22Rv1 (cell line): ENCODE data around the gene DGKI.

Experiments
- CTCF ChIP-seq: fragments of 450-650 bp; IDR thresholded peaks from 2 replicates; pipeline ENCODE4 v1.5.1; 2017; ENCODE audit warnings: mild to moderate bottlenecking
- ZFX ChIP-seq: fragments of 450-650 bp; IDR thresholded peaks from 2 replicates; pipeline ENCODE4 v1.6.1; 2017; ENCODE audit warnings: antibody characterized with exemption, borderline replicate concordance

DNA sequence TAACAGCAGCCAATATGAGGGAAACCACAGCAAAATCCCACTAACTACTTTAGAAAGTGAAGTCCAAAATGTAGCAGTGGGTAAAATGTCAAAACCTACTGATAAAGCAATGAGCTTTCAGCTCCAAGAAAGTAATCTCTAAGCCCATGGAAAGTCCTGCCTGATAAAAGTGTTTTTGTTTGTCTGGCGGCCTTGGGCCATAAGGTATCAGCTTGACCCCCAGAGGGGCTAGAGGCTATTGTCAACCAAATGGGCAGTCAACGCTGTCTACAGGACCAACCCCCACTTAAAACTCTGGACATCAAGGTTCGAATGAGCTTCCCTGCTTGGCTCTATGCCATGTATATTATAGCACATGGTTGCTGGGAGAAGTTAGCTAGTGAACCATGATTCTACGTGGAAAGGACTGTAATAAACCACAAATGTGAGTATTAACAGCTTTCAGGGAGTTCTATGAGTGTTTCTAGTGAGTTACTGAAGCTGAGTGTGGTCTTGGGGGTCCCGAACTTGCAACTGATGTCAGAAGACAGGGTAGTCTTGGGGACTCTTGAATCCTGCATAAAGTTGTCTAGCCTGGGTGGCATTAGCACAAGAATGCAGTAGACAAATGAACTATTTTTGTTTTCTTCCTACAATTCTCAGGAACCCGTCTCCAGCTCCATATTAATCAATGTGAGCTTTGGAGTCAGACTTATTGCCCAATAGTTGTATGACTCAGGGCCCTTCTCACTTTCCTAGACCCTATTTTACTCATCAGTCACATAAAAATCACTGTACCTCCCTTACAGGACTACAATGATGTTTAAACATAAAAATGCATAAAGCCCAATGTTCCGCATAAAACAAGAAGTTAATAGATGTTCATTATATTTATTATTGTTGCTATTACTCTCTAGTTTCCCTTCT lies 164.9 kb downstream of the DGKI start:
- TF ChIP-seq CTCF (no peak), ZFX (no peak)
